Stimulated activated CD8-positive, alpha-beta memory T cell treated with anti-CD3 and anti-CD28 coated beads, Interleukin-7, amount 100 ng/mL, for 4 hours (primary cell): ENCODE data around the gene NOS1AP.
"Not testable (repeated sequence)": the region's sequence is repeated elsewhere in the genome, so short reads cannot be mapped to it uniquely, and the experiment has no call there.

Experiments
- DNase-seq, 2 donors: peaks; one replicate each; pipeline ENCODE4 v3.0.0-alpha.2; 2020; ENCODE audit warnings: low read depth in 2 of 2

The NOS1AP gene

DNA sequence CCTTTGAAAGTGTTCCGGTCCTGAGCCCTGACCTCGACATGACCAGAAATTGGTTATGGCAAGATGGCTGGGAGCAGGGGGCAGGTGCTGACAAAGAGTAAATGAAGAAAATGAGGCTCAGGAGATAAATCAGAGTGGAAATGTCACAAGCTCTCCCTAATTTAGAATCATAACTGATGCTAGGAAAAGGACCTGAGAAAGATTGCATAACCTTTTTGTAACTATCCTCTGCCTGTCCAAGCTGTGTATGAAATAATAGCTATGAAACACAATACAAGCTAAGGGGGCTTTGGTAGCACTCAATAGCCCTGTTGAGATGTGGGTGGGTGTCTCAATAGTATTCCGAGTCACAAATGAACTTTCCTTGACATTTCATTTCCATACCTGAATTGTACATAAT lies 12.9 kb upstream of the NOS1AP start:
- no peak for DNase-seq

DNA sequence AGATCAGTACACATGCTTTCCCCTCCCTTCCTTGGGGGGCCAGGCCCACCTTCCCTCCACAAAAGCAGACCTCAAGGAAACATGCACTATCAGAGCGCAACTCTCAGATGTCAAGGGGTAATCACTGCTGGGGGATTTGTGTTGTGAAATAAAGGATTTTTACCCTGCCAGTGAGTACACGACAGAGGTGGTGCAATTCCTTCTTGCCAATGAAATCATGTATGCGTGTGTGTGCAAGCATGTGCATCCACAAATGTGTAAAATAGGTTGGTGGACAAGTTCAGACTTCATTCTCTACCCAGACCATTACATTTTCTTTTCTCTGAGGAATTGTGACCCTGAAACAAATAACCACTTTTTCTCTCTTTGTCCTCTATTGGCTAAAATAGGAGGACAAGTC lies 9.8 kb upstream of the NOS1AP start:
- no peak for DNase-seq

DNA sequence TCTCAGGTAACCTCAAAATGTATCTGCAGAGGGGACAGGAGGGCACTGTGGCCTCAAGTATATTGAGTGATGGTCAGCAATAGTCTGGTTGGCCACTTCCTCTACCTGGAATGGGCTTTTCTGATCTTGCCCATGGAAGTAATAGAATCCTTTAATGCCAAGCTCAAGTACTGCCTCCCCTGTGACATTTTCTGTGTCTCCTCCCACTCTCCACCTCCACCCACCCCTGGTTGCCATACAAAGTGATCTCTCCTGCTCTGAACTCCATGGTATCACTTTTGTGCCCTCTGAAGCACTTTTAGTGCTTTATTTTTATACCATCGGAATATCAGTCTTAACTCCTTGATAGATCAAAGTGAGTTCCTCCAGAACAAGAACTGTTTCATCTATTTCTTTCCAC lies 9.2 kb upstream of the NOS1AP start:
- DNase-seq, result no peak

DNA sequence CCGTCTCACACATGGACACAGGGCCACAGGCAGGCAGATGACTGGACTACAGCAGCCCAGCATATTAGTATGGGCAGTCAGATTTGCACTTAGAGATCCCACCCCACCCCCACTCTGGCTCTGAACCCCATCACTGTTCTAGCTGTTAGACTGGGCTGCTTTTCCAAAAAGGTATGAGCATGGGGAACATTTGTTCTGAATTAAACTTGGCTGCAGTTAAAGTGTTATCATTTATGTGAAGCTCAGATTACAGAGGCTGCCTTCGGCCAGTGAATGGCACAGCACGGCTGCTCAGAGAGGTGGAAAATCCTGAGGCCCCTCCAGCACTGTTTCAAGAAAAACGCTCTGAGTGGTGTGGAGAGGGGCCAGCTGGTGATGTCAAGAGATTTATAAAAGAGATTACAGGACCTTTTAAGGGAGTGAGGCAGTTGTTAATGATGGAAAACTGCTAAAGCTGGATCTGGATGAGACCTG lies 6.9 kb upstream of the NOS1AP start:
- DNase-seq, result no peak

DNA sequence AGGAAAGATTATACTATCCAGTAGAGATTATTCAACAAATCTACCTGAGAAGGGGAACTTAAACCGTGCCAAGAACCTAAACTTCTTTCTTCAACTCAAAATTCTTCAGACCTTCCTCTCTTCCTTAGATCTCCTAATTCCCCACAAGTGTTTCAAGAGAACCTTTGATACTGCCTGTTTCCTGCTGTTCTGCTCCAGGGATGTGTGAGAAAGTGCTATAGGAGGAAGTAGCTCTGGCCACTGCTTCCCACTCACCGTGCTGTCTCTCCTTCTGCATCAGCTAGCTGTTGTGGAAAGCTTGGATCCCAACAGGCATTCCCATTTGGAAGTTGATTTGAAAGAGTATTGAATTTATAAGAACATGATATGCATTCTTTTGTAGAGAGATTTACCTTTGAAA lies 4.5 kb upstream of the NOS1AP start:
- no peak for DNase-seq

DNA sequence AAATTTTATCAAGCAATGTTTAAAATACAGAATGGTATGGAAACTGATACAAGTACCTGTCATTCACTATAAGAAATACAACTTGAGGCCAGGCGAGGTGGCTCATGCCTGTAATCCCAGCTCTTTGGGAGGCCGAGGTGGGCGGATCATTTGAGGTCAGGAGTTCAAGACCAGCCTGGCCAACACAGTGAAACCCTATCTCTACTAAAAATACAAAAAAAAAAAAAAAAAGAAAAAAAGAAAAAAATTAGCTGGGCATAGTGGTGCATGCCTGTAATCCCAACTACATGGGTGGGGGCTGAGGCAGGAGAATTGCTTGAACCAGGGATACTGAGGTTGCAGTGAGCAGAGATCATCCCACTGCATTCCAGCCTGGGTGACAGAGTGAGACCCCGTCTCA lies 2.7 kb upstream of the NOS1AP start:
- not testable (repeated sequence) for DNase-seq

DNA sequence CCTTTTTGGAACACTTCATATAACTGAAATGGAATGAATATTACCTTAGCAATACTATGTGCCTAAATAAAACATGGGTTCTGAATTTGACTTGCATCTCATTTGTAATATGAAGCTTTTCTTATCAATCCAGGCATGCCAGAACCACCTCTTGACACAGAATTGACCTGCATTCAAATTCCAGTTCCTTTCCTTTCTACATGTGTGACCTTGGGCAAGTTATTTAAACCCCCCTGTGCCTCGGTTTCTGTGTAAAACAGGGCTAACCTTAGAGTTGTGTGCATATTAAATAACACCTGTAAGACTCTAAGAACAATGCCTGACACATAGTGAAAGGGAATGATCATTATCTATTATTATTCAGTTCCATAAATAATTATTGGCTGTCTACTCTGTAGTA lies 2.0 kb upstream of the NOS1AP start:
- DNase-seq, result no peak

DNA sequence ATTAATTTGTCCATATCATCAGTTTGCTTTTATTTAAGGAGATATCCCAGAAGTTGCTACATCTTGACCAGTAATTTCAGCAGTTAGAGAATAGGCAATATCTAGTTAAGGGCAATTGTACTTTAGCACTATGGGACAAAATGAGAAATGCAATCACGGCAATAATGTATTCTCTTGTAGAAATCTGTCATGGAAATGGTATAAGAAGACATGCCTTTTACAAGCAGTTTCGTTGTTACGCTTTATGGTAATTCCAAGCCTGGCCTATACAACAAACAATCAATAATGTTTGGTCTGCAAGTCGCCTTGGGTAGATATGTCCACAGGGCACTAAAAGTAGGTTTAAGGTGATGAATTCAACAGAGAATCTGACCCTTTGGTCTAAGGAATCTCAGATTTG lies 1.2 kb upstream of the NOS1AP start:
- no peak for DNase-seq

DNA sequence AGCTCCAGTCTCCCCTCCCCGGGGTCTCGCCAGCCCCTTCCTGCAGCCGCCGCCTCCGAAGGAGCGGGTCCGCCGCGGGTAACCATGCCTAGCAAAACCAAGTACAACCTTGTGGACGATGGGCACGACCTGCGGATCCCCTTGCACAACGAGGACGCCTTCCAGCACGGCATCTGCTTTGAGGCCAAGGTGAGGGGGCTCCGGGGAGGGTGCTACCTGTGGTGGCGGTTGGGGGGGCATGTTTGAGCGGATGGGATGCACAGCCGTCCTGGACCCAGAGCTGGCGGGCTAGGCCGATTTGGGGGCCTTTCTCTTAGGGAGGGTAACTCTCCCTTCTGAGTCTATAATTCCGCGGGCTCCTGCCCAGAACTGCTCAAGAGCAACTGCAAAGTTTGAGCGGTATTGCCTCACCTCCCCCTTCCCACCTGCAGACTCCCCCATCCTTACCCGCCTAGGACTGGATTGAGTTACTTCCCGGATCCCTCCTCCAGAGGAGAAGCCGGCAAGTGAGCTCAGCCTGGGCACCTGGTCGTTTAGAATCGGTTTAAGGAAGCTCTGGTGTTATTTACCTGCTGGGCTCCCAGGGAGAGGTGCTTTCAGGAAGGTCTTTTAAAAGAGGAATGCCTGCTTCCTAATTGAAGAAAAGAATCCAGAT lies 730 bp downstream of the NOS1AP start:
- no peak for DNase-seq

DNA sequence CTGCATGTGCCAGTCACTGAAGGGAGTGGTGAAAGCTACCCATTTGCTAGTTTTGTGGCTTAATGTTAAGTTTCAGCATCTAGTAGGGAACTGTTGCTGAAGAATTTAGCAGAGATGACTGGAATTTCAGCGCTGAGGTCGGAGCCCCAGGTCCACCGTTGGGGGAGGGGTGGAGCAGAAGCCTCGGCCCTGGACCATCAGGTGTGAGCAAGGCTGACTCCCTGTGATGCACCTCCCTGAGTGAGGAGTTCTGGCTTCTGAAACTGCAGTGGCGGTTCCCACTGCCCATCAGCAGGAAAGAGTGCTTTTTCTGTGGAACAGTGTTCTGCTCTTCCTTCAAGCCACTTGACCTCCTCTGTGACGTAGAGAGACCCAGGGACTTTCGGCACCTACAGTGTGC lies 1.3 kb downstream of the NOS1AP start:
- DNase-seq, result no peak

DNA sequence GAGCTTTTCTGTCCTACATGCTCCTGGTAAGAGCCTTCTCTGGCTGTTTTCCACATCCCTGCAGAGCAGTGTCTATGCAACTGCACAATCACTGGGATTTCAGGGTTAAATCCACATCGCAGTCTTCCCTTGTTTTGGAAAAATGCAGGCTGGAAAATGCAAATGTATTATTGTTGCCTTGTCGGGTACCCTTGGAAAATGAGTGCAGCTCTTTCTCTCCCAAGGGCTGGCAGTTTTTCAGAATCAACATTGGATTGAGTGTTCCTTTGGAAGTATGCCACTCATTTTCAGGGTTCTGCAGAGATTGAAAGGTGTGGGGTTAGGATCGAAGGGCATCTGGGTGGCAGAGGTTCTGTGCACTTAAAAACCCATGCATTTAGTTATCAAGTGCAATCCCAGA lies 3.2 kb downstream of the NOS1AP start:
- no peak for DNase-seq

DNA sequence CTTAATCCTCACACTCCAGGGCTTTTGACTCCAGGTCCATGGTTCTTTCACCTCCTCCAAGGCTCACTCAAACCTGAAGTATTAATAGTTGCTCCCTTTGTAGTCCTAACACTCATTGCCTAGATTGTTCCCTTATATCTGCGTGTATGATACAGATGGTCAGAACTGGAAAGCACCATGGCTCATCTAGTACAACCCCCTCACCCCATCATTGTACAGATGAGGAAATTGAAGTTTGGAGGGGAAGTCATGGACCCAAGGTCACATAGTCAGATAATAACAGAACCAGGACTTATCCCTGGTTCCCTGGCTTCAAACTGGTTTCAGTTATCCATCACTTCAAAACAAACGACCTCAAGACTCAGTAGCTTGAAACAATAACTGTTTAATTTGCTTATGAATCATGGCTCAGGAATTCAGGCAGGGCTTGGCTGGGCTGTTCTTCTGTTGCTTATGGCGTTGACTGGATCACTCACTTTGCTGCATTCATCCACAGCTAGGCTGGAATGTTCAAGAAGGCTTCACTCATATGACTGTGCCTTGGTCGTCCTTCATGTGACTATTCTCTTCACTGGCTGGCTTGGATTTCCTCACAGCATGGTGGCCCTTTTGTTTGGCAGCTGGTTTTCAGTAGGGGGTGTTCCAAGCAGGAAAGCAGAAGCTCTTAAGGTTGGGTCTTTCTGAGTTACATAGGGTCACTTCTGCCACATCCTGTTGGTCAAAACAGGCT lies 5.0 kb downstream of the NOS1AP start:
- no peak for DNase-seq

DNA sequence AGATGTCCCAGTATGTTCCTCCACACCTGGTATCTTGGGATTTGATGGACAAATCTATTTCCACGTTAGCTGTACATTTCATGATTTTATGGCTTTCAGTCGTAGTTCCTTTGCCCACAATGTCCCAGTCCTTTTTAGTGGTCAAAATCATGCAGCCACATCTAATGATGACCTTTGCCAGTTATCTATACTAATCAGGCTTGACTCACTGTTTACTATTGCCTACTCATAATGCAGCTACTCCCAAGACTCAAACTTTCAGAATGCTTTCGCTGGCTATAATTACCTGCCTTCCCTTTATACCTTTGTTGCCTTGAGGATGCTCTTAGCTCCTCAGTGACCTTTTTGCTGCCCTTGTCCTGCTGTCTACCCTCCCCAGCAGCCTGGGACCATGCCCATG lies 6.4 kb downstream of the NOS1AP start:
- no peak for DNase-seq

DNA sequence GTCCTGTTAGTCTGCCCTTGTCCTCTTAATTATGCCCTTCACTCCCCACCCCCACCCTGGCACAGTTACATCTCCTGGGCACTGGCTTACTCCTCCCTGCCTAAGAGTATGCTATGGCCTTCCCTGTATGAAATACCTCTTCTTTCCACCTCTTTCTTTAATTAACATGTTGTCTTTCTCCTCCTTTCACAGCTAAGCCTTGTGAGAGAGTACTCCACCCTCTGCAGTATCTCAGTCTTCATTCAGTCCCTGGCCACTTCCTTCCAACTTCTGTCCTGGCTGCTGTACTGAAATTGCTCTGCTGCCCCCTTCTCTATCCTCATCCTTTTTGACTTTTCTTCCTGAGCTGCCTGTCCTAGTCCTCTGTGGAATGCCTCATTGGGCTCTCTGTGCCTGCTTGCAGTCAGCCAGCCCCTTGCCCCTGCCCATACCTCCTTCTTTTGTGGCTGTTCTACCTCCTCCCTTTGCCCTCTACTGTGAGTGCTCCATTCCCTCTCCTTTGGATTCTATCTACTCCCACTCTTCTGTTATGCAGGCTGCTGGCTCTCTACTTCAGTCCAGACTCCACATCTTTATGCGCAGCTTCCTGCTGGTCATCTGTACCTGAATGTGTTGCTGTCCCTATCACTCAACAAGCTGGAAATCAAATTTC lies 8.3 kb downstream of the NOS1AP start:
- DNase-seq, result no peak

DNA sequence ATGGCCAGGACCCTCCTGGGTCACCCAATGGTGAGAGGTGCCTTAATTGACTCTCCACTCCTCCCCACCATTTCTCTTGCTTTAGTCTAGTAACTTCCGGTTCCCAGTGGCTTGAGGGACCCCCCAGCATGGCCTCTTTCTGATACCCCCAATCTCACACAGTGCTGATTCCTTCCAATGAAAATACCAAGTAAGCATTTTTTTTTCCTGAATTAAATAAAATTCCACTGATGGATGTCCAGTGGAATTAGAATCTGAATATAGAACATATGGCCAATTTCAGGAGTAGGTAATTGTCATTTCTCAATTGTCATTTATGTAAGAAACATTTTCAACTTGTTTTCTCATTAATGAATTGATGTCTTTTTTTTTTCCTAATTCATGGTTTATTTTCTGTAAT lies 9.5 kb downstream of the NOS1AP start:
- DNase-seq, result no peak

DNA sequence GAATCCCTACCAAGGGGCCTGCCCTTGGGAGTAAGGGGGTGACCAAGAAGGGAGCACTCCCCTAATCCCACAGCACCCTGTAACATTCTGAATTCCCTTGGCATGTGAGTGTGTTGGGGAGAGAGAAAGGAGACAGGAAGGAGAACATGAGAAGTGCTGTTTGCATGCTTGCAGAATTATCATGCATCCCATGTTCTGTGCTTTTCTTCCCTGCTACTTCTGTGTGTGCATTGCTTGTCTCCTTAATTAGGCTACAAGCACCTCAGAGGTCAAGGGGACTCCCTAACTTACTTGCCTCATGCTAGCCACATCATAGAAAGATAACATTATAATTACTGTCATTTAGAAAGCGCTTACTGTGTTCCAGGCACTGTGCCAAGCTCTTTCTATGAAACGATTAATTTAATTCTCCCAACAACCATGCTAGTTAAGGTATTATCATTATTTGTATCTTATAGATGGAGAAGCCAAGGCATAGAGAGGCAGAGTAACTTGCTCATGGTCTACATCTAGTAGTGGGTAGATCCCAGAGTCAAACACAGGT lies 11.1 kb downstream of the NOS1AP start:
- no peak for DNase-seq

DNA sequence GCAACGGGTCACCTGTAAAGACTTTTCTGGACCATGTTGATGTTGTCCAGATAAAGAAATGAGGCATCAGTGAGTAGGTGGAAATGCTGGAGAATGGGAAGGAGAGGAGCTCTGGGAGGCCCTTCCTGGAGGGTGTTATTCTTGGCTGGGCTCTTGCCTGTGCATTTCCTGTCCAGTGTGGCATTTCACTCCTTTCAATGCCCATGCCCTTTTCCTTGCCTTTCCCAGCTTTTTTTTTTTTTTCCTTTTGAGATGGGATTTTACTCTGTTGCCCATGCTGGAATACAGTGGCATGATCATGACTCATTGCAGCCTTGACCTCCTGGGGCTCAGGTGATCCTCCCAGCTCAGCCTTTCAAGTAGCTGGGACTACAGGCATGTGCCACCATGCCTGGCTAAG lies 11.8 kb downstream of the NOS1AP start:
- no peak for DNase-seq

DNA sequence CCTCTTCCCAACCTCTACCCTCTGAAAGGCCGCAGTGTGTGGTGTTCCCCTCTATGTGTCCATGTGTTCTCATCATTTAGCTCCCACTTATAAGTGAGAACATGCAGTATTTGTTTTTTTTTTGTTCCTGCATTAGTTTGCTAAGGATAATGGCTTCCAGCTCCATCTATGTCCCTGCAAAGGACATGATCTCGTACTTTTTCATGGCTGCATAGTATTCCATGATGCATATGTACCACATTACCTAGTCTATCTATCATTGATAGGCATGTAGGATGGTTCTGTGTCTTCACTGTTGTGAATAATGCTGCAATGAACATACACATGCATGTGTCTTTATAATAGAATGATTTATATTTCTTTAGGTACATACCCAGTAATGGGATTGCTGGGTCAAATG lies 12.6 kb downstream of the NOS1AP start:
- not testable (repeated sequence) for DNase-seq

DNA sequence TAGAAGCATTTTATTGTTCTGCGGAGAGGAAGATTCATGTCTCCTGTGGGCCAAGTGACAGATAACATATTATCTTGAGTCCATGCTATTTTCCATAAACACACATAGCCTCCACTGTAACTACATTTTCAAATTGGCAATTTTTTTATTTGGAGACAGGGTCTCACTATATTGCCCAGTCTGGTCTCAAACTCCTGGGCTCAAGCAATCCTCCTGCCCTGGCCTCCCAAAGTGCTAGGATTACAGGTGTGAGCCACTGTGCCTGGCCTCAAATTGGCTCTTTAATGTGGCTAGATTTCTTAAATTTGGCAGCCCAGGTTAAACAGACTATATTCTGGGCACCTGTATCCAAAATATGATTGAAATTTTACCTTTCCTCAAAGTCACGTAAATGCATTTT lies 13.8 kb downstream of the NOS1AP start:
- no peak for DNase-seq

DNA sequence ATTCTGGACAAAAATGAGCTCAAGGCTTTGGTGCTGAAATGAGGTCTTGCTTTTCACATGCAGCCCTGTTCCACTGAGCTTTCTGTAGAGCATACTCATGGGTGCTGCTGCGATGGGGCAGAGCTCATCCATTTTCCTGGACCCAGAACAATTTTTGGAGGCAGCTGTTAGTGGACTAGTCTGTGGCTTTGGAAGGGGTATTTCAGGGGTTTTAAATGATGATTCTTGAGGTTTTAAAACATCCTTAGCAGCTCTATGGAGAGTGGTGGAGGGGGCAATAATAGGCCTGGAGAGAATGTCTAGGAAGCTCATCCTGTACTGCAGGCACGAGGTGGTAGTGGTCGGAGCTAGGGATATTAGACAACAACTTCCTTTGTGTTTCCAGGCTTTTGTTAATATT lies 16.5 kb downstream of the NOS1AP start:
- DNase-seq, result no peak

DNA sequence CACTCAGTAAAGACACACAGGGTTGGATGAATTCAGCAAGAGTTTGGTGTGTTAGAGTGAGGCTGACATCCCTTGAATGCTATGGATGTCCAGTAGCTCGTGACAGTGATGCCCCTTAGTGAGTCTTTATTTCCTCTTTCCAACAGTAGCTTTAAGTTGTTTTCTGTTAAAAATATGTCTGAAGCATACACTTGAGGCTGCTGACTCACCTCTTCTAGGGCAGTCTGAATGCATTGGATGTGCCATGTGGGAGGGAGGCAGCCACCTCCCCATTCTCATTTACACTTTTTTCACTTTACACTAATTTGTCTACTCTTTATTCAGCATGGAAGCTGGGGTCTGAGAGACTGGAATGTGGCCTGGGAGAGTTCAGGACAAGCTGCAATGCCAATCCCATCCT lies 17.6 kb downstream of the NOS1AP start:
- no peak for DNase-seq

DNA sequence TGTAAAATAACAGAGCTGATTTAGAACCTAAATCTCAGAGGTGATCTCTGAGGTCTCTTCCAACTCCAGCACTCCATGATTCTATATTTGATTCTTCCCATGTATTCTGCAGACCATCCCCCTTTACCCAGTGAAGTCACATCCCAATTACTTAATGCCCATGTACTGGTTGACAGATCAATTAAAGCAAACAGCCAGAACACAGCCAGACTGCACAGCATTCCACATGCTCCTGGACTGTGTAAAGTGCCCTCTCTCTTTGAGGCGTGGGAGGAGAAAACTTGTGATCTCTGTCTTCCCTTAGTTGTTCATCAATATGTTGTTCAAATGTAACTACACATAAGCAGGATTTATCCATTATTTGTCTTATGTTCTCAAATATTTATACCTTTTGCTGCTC lies 18.1 kb downstream of the NOS1AP start:
- DNase-seq, result no peak
